Heart left ventricle (tissue), 13 donors: Measurements from ENCODE around the gene GET3.

Experiments used
- CTCF ChIP-seq, 12 donors: fragments of 200-600 bp; sonication (generic) in 4 of 12; IDR thresholded peaks; one replicate each; pipeline versions ENCODE4 v1.5.0 to v1.8.0; 2018 to 2022; ENCODE audit warnings: antibody characterized with exemption in 12 of 12, mild to moderate bottlenecking in 5 of 12
- POLR2A ChIP-seq, 2 donors: fragments of 450-650 bp; IDR thresholded peaks; one replicate each; pipeline ENCODE4 v1.6.1; 2017; ENCODE audit warnings: antibody characterized with exemption in 2 of 2, mild to moderate bottlenecking in 2 of 2, moderate library complexity in 2 of 2
- donor health status: ischemic (EF 13 %, LVEDD 7.1; RV severe dilation, severe dysfunction).
- donor health status: DM: no; HTN: yes; CAD: no.
- donor health status: DM: no; HTN: no; CAD: no.
- donor health status: ischemic (EF 25% LVEDD 6.9; RV normal size, moderate dysfunction).
- donor health status: ischemic (EF 25% LVEDD 5.7; RV mildly dilated, moderate dysfunction).
- donor health status: ischemic (EF 35%, LVEDD 5.7; RV mildly dilated, moderate dysfunction).
- donor health status: nonischemic (EF 11% LVEDD 7.7; RV severe dilation, severe dysfunction).
- donor health status: DM: yes; HTN: yes; CAD: no.
- donor health status: PGD.
- donor health status: ischemic (EF 29% LVEDD 5.4; RV normal size, mild dysfunction).
- donor health status: nonischemic (EF 23%, LVEDD 6.1; RV moderate dilation, normal function).

GRCh38 chr19:12766051-12766521 lies 28.8 kb downstream of the GET3 start:
- TF ChIP-seq CTCF (IDR thresholded peaks at IDR 0.05) (peak in 10 of 12 donors; percentile 66 to 99 (median 84)), POLR2A (IDR thresholded peaks at IDR 0.05) (peak in 1 of 2 donors; percentile 35)
